Measurements from ENCODE around the gene SETD4. TPM values are rescaled to one million over a fixed set of nuclear protein-coding genes. Genes with fewer than 3 reads are reported as not detected.

Gene SETD4
- total RNA-seq, 1 experiment from 2014 or later = 15.6 TPM

DNA sequence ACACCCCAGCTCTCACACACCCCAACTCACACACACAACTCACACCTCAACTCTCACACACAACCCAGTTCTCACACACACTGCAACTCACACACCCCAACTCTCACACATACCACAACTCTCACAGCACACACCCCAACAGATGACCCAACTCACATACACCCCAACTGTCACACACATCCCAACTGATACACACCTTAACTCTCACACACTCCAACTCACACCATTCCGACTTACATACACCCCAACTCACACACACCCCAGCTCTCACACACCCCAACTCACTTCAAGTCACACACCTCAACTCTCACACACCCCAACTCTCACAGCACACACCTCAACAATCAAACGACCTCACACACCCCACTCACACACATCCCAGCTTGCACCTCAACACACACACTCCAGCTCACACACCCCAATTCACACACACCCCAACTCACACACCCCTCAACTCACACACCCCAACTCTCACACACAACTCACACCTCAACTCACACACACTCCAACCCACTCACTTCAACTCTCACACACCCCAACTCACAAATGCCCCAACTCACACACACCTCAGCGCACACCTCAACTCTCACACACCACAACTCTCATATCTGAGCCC, 66.3 kb downstream of the SETD4 start:
- in situ Hi-C loops (cut with HindIII; ENCODE audit: low pct_unique_long_range_greater_than_20kb, low sequenced_read_pairs) = no loop called here
- no peak for DNase-seq (ENCODE audit: low read depth, low spot score)

GRCh38 chr21:35991131-35991530, 69.2 kb downstream of the SETD4 start:
- DNase-seq (ENCODE audit: low read depth, low spot score) = no peak
- in situ Hi-C loops (cut with HindIII; ENCODE audit: low pct_unique_long_range_greater_than_20kb, low sequenced_read_pairs) = no loop called here

DNA sequence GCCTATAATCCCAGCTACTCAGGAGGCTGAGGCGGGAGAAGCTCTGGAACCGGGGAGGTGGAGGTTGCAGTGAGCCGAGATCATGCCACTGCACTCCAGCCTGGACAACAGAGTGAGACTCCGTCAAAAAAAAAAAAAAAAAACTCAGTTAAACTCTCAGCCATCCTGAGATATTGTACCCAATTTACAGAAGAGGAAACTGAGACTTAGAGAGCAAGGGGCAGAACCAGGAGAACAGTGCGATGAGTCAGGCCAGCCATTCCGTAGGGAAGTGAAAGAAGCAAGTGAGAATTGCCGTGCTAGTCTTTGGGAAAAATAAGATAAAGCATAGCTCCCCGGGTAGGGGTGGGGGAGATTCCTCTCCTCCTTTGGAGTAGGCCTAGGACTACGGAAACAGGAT, 69.7 kb downstream of the SETD4 start:
- in situ Hi-C loops (cut with HindIII; ENCODE audit: low pct_unique_long_range_greater_than_20kb, low sequenced_read_pairs) = no loop called here

GRCh38 chr21:35989138-35989735, 71.1 kb downstream of the SETD4 start:
- in situ Hi-C loops (cut with HindIII; ENCODE audit: low pct_unique_long_range_greater_than_20kb, low sequenced_read_pairs) = no loop called here
- DNase-seq (ENCODE audit: low read depth, low spot score) = no peak

More for the DNA sequence above, 69.7 kb downstream of the SETD4 start:
- no peak for DNase-seq (ENCODE audit: low read depth, low spot score)

DNA sequence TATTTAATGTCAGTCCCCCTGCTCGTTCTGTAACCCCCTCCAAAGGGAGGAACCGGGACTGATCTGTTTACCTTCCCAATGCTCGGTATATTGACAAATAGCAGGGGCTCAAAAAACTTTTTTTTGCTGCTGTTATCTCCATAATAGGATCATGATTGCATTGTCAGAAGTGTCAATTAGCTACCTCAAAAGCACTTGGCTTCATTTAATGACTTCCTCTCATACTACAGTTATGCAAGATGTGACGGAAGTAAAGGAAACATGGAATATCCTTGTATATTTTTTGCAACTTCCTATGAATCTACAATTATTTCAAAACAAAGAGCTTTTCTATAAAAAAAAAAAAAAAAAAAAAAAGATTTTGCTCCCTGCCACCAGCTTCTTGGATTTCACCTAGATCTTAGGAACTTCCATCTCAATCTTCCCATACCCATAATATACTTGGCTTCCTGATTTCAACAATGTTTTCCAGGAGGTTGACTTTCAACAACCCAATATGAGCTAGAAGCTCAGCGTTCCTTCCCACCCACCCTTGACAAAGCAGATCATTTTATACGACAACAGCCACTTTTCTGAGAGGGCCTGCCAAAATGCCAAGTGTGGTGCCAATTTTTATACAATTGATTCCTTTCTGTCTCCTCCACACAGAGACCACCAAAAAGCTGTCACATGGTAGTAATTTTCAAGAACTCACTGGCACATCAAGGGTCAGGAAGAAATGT, 71.7 kb downstream of the SETD4 start:
- peak; percentile 49 for DNase-seq (ENCODE audit: low read depth, low spot score)
- in situ Hi-C loops (cut with HindIII; ENCODE audit: low pct_unique_long_range_greater_than_20kb, low sequenced_read_pairs) = no loop called here

- in situ Hi-C loops (cut with HindIII; ENCODE audit: low pct_unique_long_range_greater_than_20kb, low sequenced_read_pairs) = no loop called here
- no peak for DNase-seq (ENCODE audit: low read depth, low spot score)
These were observed 72.9 kb downstream of the SETD4 start for GRCh38 chr21:35987475-35987874.

- in situ Hi-C loops (cut with HindIII; ENCODE audit: low pct_unique_long_range_greater_than_20kb, low sequenced_read_pairs) = no loop called here
- DNase-seq (ENCODE audit: low read depth, low spot score) = no peak
These were observed 75.5 kb downstream of the SETD4 start for GRCh38 chr21:35984654-35985361.

Small RNA genes within 50 kb of the gene (small RNA-seq; reads per million reads assigned to genes)
- gene RNU6-992P = 0 reads per million in 2 experiments

Other genes with a start within 250 kb of the SETD4 start
- gene CBR1, start 9.5 kb upstream of the SETD4 start, total RNA-seq (2014; rRNA removed; shearing (Covaris generic)) = 217 and 237 TPM in 2 replicates
- 18.5 and 23.1 TPM in 2 replicates for gene CBR3, start 74.6 kb upstream of the SETD4 start, total RNA-seq (2014; rRNA removed; shearing (Covaris generic))
- 3.7 and 7.7 TPM in 2 replicates for gene DOP1B, start 96.3 kb upstream of the SETD4 start, total RNA-seq (2014; rRNA removed; shearing (Covaris generic))